Erythroblast (primary cell): Measurements from ENCODE around the gene PLXNA1.

Source experiments
- GATA1 ChIP-seq: IDR thresholded peaks from 2 replicates; pipeline ENCODE4 v1.6.1; 2011; ENCODE audit warnings: low read depth, mild to moderate bottlenecking, control low read depth, low read length, moderate library complexity
- POLR2A ChIP-seq: IDR thresholded peaks from 2 replicates; pipeline ENCODE4 v1.6.1; 2011; ENCODE audit warnings: mild to moderate bottlenecking, low read length

GRCh38 chr3:126961191-126961790 is 21.6 kb upstream of the PLXNA1 start:
- TF ChIP-seq POLR2A (no peak), GATA1 (no peak)
